Small intestine (tissue), 7 donors: ENCODE data around the gene RETREG1. TPM values are rescaled to one million over a fixed set of nuclear protein-coding genes. Genes with fewer than 3 reads are reported as not detected.
"Not testable (repeated sequence)": the region's sequence is repeated elsewhere in the genome, so short reads cannot be mapped to it uniquely, and the experiment has no call there.

Experiments used
- DNase-seq, 2 donors: peaks; one replicate each; pipeline versions ENCODE4 v3.0.0 to v3.0.0-alpha.2; 2013
- FAIRE-seq: peaks from 2 replicates; lab custom pipeline; 2012; peaks lifted over from hg19 to GRCh38; lab: Jason Lieb, UNC
- H3K27ac ChIP-seq, 3 donors: one replicate each; pipeline ENCODE4 v1.5.1; 2013; ENCODE audit warnings: low read length in 2 of 3, mild to moderate bottlenecking in 2 of 3, control low read depth in 1 of 3, inconsistent platforms in 1 of 3, low read depth in 1 of 3, moderate library complexity in 1 of 3
- H3K27me3 ChIP-seq, 3 donors: one replicate each; pipeline ENCODE4 v1.6.1; 2013; ENCODE audit warnings: low read length in 3 of 3, inconsistent platforms in 1 of 3; ENCODE audit not compliant: control insufficient read depth in 3 of 3, insufficient read depth in 3 of 3
- H3K36me3 ChIP-seq, 3 donors: one replicate each; pipeline ENCODE4 v1.6.1; 2013; ENCODE audit warnings: low read length in 3 of 3, inconsistent platforms in 1 of 3, low read depth in 1 of 3, mild to moderate bottlenecking in 1 of 3, moderate library complexity in 1 of 3; ENCODE audit not compliant: control insufficient read depth in 3 of 3, insufficient read depth in 2 of 3
- H3K4me1 ChIP-seq, 3 donors: one replicate each; pipeline ENCODE4 v1.6.1; 2013; ENCODE audit warnings: low read length in 2 of 3, inconsistent platforms in 1 of 3, low read depth in 1 of 3, mild to moderate bottlenecking in 1 of 3, moderate library complexity in 1 of 3; ENCODE audit not compliant: control insufficient read depth in 3 of 3, insufficient read depth in 2 of 3
- H3K4me3 ChIP-seq, 3 donors: one replicate each; pipeline ENCODE4 v1.5.1; 2013; ENCODE audit warnings: low read length in 3 of 3, control low read depth in 1 of 3, inconsistent platforms in 1 of 3, low read depth in 1 of 3, mild to moderate bottlenecking in 1 of 3, moderate library complexity in 1 of 3
- H3K9me3 ChIP-seq, 2 donors: one replicate each; pipeline ENCODE4 v1.6.1; 2013; ENCODE audit warnings: low read depth in 1 of 2, low read length in 1 of 2; ENCODE audit not compliant: control insufficient read depth in 2 of 2, insufficient read depth in 1 of 2
- WGBS, 3 donors: extraction: QIAGEN DNeasy Blood & Tissue Kit; methylation state at CpG; one replicate each; pipeline ENCODE4 v1.1.7; 2013; 5-methylcytosine and 5-hydroxymethylcytosine counted together
- polyA plus RNA-seq, 4 donors: library from polyadenylated mRNA; stranded (reverse) in 3 of 4; unstranded in 1 of 4; fragments of 200-250 nt in 3 of 4; fragments of 120-200 nt in 1 of 4; gene quantifications; one replicate each; pipeline versions ENCODE4 v1.2.1 to v1.2.3, GENCODE V29; 2013
- donor health status: healthy with polysubstance abuse.
- donor health status: control.
- donor health status: control.
- donor health status: Bipolar disorder and iron deficiency.
- donor health status: healthy.

RETREG1 gene
- polyA plus RNA-seq, 4 donors: 9.5 to 36.0 (median 18.3) TPM

DNA sequence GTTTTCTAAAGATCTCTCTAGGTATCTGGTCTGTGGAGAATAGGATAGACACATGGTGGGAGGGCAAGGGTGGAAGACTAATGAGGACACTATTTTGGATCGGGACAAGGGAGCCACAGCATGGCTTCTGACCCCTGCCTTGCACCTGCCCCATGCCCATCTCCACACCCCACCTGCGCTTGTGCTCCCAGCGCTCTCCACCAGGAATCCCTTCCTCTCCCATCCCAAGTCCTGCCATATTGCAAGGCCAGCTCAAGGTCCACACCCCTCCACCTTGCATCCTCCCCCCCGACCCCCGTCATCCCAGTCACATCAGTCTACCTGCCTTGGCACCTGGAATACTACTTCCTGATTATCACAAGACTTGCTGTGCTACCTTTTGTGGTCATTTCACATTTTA lies 44.2 kb upstream of the RETREG1 start:
- DNase-seq (no peak), FAIRE-seq (no peak)
- H3K9me3 ChIP-seq: peaks cover 0 to 9% of the 10 kb centered on the region in 2 donors
- peaks cover 0 to 11% (median 3%) of the 10 kb centered on the region in 3 donors for H3K36me3 ChIP-seq
- 40 to 83% (median 69%) methylated on average over 5 of the region's 5 CpGs for WGBS, 3 donors
- H3K4me3 ChIP-seq: no peak overlapping the region
- H3K4me1 ChIP-seq: no peaks in the 10 kb centered on the region
- no peaks in the 10 kb centered on the region for H3K27me3 ChIP-seq
- H3K27ac ChIP-seq: no peak overlapping the region

DNA sequence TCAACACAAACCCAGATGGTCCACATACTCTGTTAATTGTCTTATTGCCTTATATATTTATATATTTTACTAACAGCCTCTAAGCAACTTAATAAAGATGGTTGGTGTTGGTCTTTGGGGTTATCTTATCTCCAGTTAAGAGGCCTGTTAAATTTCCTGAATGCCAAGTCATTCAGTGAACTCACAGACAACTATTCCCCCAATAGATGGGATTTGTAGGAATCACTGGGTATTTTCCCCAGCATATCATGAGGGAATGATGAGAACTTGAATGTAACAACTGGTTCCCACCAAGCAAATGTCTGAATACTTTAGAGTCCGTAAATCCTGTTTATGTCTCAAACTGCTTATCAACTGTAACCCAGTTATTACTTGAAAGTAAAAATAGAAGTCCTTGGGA lies 42.7 kb upstream of the RETREG1 start:
- peaks cover 0 to 9% of the 10 kb centered on the region in 2 donors for H3K9me3 ChIP-seq
- H3K4me3 ChIP-seq: no peak overlapping the region
- no peaks in the 10 kb centered on the region for H3K27me3 ChIP-seq
- FAIRE-seq (no peak), DNase-seq (no peak)
- H3K4me1 ChIP-seq: no peaks in the 10 kb centered on the region
- H3K36me3 ChIP-seq: peaks cover 0 to 9% (median 3%) of the 10 kb centered on the region in 3 donors
- WGBS, 3 donors: 77 to 92% (median 81%) methylated on average over 1 of the region's 1 CpG
- H3K27ac ChIP-seq: no peak overlapping the region

DNA sequence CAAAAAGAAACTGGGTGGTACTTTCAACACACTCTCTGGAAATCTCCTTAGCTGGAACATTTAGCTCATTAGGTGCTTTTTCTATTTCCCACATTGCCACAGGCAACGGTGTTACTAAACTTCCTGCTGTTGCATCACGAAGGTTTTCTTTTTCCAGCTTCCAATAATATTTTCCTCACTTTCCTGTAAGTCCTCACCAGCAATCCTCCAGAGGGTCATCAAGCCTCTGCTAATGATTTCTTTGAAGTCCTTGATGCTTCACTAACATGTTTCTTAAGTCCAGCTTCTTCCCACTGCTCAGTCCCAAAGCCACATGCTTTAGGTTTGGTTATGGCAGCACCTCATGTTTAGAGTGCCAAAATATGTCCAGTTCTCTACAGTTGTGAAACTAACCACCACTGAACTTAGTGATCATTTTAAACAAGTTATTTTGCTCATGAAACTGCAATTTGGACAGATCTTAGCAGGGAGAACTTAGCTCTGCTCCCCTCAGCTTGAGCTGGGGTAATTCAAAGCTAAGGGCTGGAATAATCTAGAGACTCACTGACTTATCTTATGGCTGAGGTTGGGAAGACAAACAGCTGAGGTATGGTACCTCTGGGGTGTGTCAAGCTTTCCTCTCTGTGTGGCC lies 39.9 kb upstream of the RETREG1 start:
- peaks cover 0 to 9% of the 10 kb centered on the region in 2 donors for H3K9me3 ChIP-seq
- FAIRE-seq (no peak), DNase-seq (no peak)
- H3K27ac ChIP-seq: no peak overlapping the region
- H3K4me1 ChIP-seq: no peaks in the 10 kb centered on the region
- H3K4me3 ChIP-seq: no peak overlapping the region
- H3K36me3 ChIP-seq: no peaks in the 10 kb centered on the region
- 68 to 85% (median 78%) methylated on average over 2 of the region's 2 CpGs for WGBS, 3 donors
- H3K27me3 ChIP-seq: no peaks in the 10 kb centered on the region

DNA sequence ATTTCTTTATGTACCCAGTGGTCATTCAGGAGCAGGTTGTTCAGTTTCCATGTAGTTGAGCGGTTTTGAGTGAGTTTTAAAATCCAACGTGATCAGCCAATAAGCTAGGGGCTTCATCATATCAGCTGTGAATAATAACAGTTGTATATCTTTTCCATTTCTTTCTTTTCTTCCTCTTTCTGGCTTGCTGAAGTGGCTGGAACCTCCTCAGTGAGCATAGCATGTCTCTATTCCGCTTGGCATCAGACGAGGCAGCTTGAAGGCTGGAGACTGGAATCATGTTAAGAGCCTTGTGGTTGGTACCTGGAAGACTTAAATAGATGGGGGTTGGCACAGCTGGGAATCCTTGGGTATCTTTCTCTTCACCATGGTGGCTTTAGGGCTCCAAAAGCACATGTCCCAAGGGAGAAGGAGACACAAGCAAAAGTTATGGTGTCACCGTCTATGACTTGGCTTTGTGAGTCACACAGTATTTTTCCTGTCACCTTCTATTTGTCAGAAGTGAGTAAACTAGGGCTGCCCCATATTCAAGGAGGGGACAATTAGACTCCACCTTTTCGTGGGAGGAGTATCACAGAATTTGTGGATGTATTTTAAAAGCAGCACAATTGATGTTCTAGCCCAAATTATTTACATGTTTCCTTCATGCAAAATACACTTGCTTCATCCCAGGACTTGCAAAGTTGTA lies 38.0 kb upstream of the RETREG1 start:
- Histone ChIP-seq H3K4me3 (no peak overlapping the region), H3K9me3 (peaks cover 0 to 10% of the 10 kb centered on the region in 2 donors), H3K4me1 (no peaks in the 10 kb centered on the region), H3K27me3 (no peaks in the 10 kb centered on the region), H3K27ac (no peak overlapping the region), H3K36me3 (no peaks in the 10 kb centered on the region)
- no peak for FAIRE-seq
- 48 to 65% (median 62%) methylated on average over 6 of the region's 6 CpGs for WGBS, 3 donors
- DNase-seq: no peak

DNA sequence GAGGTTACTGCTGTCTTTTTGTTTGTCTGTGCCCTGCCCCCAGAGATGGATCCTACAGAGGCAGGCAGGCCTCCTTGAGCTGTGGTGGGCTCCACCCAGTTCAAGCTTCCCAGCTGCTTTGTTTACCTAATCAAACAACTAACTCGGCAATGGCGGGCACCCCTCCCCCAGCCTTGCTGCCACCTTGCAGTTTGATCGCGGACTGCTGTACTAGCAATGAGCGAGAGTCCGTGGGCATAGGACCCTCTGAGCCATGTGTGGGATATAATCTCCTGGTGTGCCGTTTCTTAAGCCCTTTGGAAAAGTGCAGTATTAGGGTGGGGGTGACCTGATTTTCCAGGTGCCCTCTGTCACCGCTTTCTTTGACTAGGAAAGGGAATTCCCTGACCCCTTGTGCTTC lies 31.9 kb upstream of the RETREG1 start:
- not testable (repeated sequence) for H3K4me1 ChIP-seq, DNase-seq, FAIRE-seq, H3K36me3 ChIP-seq, H3K27me3 ChIP-seq, H3K9me3 ChIP-seq, H3K27ac ChIP-seq, H3K4me3 ChIP-seq
- WGBS, 3 donors: 81 to 87% (median 86%) methylated on average over 8 of the region's 8 CpGs

DNA sequence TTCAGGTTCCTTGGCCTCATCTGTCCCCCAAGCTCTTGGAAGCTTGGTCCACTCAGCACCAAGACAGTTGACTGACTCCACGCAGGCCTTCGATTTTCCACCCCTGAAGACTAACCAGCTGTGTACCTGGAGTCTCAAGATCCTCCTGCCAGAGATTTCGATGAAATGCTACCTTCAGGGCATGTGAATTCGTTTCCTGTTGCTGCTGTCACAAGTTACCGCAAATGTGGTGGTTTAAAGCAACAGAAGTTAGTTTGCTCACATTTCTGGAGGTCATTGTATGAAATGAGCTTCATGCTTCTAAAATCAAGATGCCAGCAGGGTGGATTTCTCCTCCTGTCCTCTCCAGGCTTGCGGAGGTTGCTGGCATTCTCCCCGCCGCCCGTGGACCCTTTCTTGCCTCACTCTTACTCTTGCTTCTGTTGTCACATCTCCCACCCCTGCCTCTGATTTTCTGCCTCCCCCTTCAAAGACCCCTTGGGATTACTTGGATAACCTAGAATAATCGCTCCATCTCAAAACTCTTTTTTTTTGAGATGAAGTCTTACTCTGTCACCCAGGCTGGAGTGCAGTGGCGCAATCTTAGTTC lies 27.6 kb upstream of the RETREG1 start:
- DNase-seq: no peak
- Histone ChIP-seq H3K36me3 (no peaks in the 10 kb centered on the region), H3K9me3 (no peaks in the 10 kb centered on the region), H3K4me1 (no peaks in the 10 kb centered on the region), H3K27me3 (no peaks in the 10 kb centered on the region), H3K4me3 (no peak overlapping the region), H3K27ac (no peak overlapping the region)
- FAIRE-seq: no peak
- 76 to 92% (median 88%) methylated on average over 11 of the region's 11 CpGs for WGBS, 3 donors

DNA sequence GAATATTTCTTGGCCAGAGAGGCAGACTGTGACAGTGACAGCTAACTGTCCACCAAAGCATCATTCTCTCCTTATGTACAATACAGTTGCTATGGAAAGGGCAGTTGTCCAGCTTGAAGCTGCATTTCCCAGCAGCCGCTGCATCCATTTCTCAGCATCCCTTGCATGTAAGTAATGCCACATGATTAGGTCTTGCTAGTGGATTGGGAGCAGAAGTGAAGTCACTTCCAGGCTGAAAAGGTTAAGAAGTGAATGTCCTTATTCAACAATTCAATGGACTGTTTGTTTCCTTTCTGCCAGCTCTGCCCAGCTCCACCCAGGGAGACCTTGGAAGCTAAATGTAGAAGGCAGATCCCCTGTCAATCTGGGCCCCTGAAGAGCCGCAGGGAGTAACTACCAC lies 26.1 kb upstream of the RETREG1 start:
- H3K4me3 ChIP-seq: no peak overlapping the region
- 69 to 82% (median 80%) methylated on average over 2 of the region's 2 CpGs for WGBS, 3 donors
- no peak for FAIRE-seq
- H3K27me3 ChIP-seq: no peaks in the 10 kb centered on the region
- no peaks in the 10 kb centered on the region for H3K36me3 ChIP-seq
- no peaks in the 10 kb centered on the region for H3K9me3 ChIP-seq
- no peak overlapping the region for H3K27ac ChIP-seq
- H3K4me1 ChIP-seq: no peaks in the 10 kb centered on the region
- DNase-seq: no peak

DNA sequence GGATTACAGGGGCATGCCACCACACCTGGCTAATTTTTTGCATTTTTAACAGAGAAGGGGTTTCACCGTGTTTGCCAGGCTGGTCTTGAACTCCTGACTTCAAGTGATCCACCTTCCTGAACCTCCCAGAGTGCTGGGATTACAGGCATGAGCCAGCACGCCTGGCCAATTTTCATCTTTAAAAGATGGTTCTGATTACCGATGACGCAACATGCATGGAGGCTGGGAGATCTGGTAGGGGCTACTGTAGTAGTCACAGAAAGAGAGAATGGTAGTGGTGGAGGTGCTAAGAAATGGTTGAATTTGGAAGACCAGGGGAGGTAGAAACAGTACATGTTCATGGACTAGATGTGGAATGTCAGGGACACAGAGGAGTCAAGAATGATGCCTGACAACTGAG lies 22.4 kb upstream of the RETREG1 start:
- FAIRE-seq: no peak
- DNase-seq: no peak
- Histone ChIP-seq H3K4me1 (no peaks in the 10 kb centered on the region), H3K36me3 (no peaks in the 10 kb centered on the region), H3K27ac (no peak overlapping the region), H3K27me3 (no peaks in the 10 kb centered on the region), H3K4me3 (no peak overlapping the region), H3K9me3 (no peaks in the 10 kb centered on the region)
- 90 to 97% (median 94%) methylated on average over 4 of the region's 4 CpGs for WGBS, 3 donors
